ENCODE data around the gene MYH16.

- TF ChIP-seq POLR2A (IDR thresholded peaks at IDR 0.05) = no peak
- no peak for TF ChIP-seq CTCF (IDR thresholded peaks at IDR 0.05)
Observed at GRCh38 chr7:99242682-99243081, 30.0 kb upstream of the MYH16 start.

Data from vagina (tissue), 2 donors.